Uterus (tissue), 4 donors: ENCODE data around the gene EPB41L4A. TPM values are rescaled to one million over a fixed set of nuclear protein-coding genes. Genes with fewer than 3 reads are reported as not detected.

ENCODE experiments used
- DNase-seq, 2 donors: peaks; one replicate each; pipeline ENCODE4 v3.0.0-alpha.2; 2019 to 2020
- H3K27ac ChIP-seq, 2 donors: fragments of 200-600 bp; sonication (generic); 1 replicate in 1 of 2; 2 replicates in 1 of 2; pipeline ENCODE4 v1.5.1; 2016 to 2018
- H3K27me3 ChIP-seq, 2 donors: fragments of 200-600 bp; sonication (generic); one replicate each; pipeline ENCODE4 v1.5.1; 2018 to 2019; ENCODE audit warnings: control low read depth in 1 of 2
- H3K36me3 ChIP-seq, 2 donors: fragments of 200-600 bp; sonication (generic); one replicate each; pipeline ENCODE4 v1.5.1; 2019; ENCODE audit warnings: control low read depth in 1 of 2
- H3K4me1 ChIP-seq, 2 donors: fragments of 200-600 bp; sonication (generic); one replicate each; pipeline ENCODE4 v1.5.1; 2018 to 2019; ENCODE audit warnings: control low read depth in 1 of 2
- H3K4me3 ChIP-seq, 2 donors: fragments of 200-600 bp; sonication (generic); 1 replicate in 1 of 2; 2 replicates in 1 of 2; pipeline ENCODE4 v1.5.1; 2018 to 2019; ENCODE audit warnings: mild to moderate bottlenecking in 1 of 2
- H3K9me3 ChIP-seq, 2 donors: fragments of 200-600 bp; sonication (generic); one replicate each; pipeline ENCODE4 v1.5.1; 2019; ENCODE audit warnings: control low read depth in 1 of 2
- CTCF ChIP-seq, 4 experiments: fragments of 200-600 bp in 2 of 4; fragments of 450-650 bp in 2 of 4; sonication (generic) in 2 of 4; IDR thresholded peaks; one replicate each; pipeline ENCODE4 v1.5.1; 2016 to 2019; ENCODE audit warnings: antibody characterized with exemption in 4 of 4, mild to moderate bottlenecking in 2 of 4, moderate library complexity in 1 of 4
- POLR2A ChIP-seq, 2 donors: fragments of 450-650 bp; IDR thresholded peaks; one replicate each; pipeline ENCODE4 v1.6.1; 2016; ENCODE audit warnings: antibody characterized with exemption in 2 of 2, mild to moderate bottlenecking in 1 of 2, moderate library complexity in 1 of 2
- intact Hi-C: fragments of 100-400 bp; cut with DNase I; formaldehyde crosslinking; loops from one replicate; pipeline ENCODE4 v1.15.1; 2023; ENCODE audit warnings: low total_unique reads
- total RNA-seq, 4 donors: library from RNA; depleted of rRNA in 3 of 4; stranded (reverse); fragments of >200 nt in 3 of 4; gene quantifications; one replicate each; pipeline versions ENCODE4 v1.1.0 to v1.2.4, GENCODE V29; 2014 to 2023
- donor health status: DM: yes; HTN: yes; CAD: no.

Gene EPB41L4A
- total RNA-seq, 4 donors from 2014 or later = 6.4 to 47.1 (median 15.1) TPM

GRCh38 chr5:112253478-112254250, 165.4 kb downstream of the EPB41L4A start:
- no peak for TF ChIP-seq POLR2A (IDR thresholded peaks at IDR 0.05)
- TF ChIP-seq CTCF (IDR thresholded peaks at IDR 0.05) = no peak
- Histone ChIP-seq H3K4me1 (no peaks in the 10 kb centered on the region), H3K27ac (peak overlapping the region in 1 of 2 donors; percentile 60), H3K36me3 (no peaks in the 10 kb centered on the region), H3K9me3 (no peaks in the 10 kb centered on the region), H3K27me3 (no peaks in the 10 kb centered on the region), H3K4me3 (no peak overlapping the region)
- DNase-seq = peak; percentile 20 to 50
- intact Hi-C loops = no loop called here

- Histone ChIP-seq H3K9me3 (no peaks in the 10 kb centered on the region), H3K4me1 (no peaks in the 10 kb centered on the region), H3K4me3 (no peak overlapping the region), H3K36me3 (no peaks in the 10 kb centered on the region), H3K27ac (no peak overlapping the region), H3K27me3 (no peaks in the 10 kb centered on the region)
- no peak for TF ChIP-seq CTCF (IDR thresholded peaks at IDR 0.05)
- TF ChIP-seq POLR2A (IDR thresholded peaks at IDR 0.05) = no peak
- intact Hi-C loops = no loop called here
- DNase-seq = no peak
Observed at GRCh38 chr5:112250551-112250950, 168.5 kb downstream of the EPB41L4A start.

- Histone ChIP-seq H3K36me3 (no peaks in the 10 kb centered on the region), H3K4me3 (no peak overlapping the region), H3K27me3 (no peaks in the 10 kb centered on the region), H3K27ac (no peak overlapping the region), H3K9me3 (no peaks in the 10 kb centered on the region), H3K4me1 (no peaks in the 10 kb centered on the region)
- intact Hi-C loops = no loop called here
- TF ChIP-seq CTCF (IDR thresholded peaks at IDR 0.05) (no peak), POLR2A (IDR thresholded peaks at IDR 0.05) (no peak)
- DNase-seq = no peak
Observed at GRCh38 chr5:112248623-112249022, 170.5 kb downstream of the EPB41L4A start.

- H3K27me3 ChIP-seq = no peaks in the 10 kb centered on the region
- H3K9me3 ChIP-seq = no peaks in the 10 kb centered on the region
- no peaks in the 10 kb centered on the region for H3K36me3 ChIP-seq
- no peak for TF ChIP-seq CTCF (IDR thresholded peaks at IDR 0.05)
- TF ChIP-seq POLR2A (IDR thresholded peaks at IDR 0.05) = no peak
- no peaks in the 10 kb centered on the region for H3K4me1 ChIP-seq
- intact Hi-C loops = no loop called here
- no peak overlapping the region for H3K4me3 ChIP-seq
- no peak for DNase-seq
- no peak overlapping the region for H3K27ac ChIP-seq
Observed at GRCh38 chr5:112247960-112248359, 171.1 kb downstream of the EPB41L4A start.

- Histone ChIP-seq H3K9me3 (no peaks in the 10 kb centered on the region), H3K4me3 (no peak overlapping the region), H3K4me1 (no peaks in the 10 kb centered on the region), H3K27ac (no peak overlapping the region), H3K27me3 (no peaks in the 10 kb centered on the region), H3K36me3 (no peaks in the 10 kb centered on the region)
- no peak for TF ChIP-seq POLR2A (IDR thresholded peaks at IDR 0.05)
- TF ChIP-seq CTCF (IDR thresholded peaks at IDR 0.05) = no peak
- intact Hi-C loops = no loop called here
- no peak for DNase-seq
Observed at GRCh38 chr5:112245656-112246055, 173.4 kb downstream of the EPB41L4A start.
